Activated effector memory CD4-positive, alpha-beta T cell treated with anti-CD3 and anti-CD28 coated beads, Interleukin-2, amount 50 U/mL, for 16 hours (primary cell): ENCODE data around the gene TTLL10.

Experiments used
- DNase-seq: peaks from one replicate; pipeline ENCODE4 v3.0.0-alpha.2; 2020

Gene TTLL10

DNA sequence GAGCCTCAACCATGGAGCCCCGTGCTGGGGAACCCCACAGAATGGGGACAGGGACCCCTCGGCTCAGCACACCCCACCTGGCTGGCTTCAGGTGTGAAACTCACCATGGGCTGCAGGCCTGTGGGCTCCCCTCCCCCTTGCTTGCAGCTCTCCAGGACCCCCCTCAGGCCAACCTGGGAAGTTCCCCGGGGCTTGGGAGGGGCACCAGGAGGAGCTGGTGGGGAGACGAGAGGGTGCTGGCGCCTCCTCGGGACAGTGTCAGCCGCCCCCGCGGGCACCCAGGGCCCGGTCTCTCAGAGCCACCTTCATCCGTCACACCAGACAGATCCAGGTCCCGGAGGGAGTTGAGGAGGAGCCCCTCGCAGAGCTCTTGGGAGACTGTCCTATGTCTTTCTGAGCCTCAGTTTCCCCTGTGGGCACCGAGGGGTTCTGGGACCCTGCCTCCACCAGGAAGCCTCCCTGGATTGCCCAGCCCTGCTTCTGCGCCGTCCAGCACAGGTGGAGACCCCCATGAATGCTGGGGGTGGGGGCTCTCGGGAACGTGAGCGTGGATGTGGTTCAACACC, 33.4 kb downstream of the TTLL10 start:
- peak; percentile 76 for DNase-seq

DNA sequence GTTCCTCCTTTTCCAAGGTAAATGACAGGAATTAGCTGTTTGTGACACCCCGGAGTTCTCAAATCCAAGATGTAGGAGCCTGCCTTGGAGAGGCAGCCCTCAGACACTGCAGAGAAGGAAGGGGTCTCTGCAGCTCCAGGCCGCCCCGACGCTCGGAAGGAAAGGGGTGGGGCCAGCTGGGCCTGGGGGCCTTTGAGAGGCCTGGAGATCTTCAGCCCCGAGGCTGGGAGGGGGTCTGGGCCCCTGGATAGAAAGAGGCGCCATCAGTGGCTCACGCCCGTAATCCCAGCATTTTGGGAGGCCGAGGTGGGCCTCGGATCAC, 33.9 kb downstream of the TTLL10 start:
- DNase-seq: no peak

GRCh38 chr1:1208713-1209433, 35.2 kb downstream of the TTLL10 start:
- peak; percentile 86 for DNase-seq

GRCh38 chr1:1210726-1211540, 37.3 kb downstream of the TTLL10 start:
- peak; percentile 62 for DNase-seq

- peak; percentile 65 for DNase-seq
These were observed 38.1 kb downstream of the TTLL10 start for GRCh38 chr1:1211541-1212441.

- peak; percentile 84 for DNase-seq
These were observed 39.2 kb downstream of the TTLL10 start for GRCh38 chr1:1212780-1213344.

DNA sequence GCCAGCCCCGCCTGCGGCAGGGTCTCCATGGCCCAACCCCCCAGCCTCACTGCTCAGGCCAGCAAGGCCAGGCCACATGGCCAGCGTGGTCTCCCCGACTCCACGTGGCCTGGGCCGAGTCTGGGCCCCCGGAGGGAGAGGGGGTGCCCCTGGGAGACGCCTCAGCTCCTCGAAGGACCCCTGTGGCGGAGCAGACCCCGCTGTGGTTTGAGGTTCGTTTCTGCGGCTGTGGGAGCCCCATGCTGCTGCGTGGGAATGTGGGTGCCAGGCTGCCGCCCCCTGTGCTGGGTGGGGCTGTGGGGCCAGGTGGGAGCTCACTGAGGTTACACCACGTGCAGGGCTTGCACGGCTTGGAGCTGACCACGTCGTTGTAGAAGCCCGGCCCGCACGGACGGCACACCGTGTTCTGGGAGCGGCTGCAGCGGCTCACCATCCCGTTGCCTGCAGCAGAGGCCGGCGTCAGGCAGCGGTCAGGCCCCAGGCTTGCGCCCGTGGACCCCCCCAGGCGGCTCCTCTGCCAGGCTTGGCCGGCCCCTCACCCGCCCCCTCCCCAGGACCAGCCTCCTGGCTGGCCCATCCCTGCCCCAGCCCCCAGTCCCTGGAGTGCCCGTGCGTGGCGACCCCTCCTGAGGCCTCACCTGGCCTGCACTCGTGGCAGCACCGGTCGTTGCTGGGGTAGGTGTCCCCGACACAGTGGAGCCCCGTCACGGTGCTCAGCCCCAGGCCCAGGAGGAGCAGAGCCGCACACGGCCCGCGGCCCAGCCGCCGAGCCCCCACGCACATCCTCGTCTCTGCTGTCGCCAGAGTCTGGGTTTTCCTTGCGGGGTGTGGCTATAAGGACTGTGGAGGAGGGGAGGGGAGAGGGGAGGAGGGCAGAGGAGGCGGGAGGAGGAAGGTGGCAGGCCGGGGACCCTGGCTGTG, 39.9 kb downstream of the TTLL10 start, which contains the start of gene TNFRSF4:
TSS of gene TNFRSF4 (minus strand) at position 809 of the 921 bp plus-strand sequence. CDS start at position 783, 26 bp downstream.
- DNase-seq: peak; percentile 84

DNA sequence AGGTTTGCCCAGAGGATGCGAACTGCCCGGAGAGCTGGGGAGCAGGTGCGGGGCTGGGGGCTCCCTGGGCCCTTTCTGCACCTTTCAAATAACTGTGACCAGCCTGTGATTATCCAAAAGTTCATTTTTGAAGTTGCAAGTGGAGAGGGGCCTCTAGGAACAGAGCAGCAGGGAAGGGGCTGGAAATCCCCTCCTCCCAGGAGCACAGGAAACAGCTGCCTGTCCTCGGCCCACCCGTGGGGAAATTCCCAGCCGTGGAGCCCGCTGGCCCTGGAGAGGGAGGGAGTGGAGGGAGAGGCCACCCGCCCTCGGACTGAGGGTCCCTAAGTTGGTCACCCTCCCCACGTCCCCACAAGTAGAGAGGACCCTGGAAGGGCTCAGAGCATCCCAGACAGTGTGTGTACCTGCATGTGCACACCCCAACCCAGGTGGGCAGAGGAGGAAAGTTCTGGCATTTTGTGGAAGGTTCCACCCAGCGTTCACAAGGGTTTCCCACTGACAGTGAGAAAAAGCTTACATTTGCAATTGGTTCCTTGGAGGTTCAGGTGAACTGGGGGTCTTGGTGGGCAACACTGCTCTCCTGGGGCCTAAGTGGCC, 41.5 kb downstream of the TTLL10 start:
- peak; percentile 87 for DNase-seq

DNA sequence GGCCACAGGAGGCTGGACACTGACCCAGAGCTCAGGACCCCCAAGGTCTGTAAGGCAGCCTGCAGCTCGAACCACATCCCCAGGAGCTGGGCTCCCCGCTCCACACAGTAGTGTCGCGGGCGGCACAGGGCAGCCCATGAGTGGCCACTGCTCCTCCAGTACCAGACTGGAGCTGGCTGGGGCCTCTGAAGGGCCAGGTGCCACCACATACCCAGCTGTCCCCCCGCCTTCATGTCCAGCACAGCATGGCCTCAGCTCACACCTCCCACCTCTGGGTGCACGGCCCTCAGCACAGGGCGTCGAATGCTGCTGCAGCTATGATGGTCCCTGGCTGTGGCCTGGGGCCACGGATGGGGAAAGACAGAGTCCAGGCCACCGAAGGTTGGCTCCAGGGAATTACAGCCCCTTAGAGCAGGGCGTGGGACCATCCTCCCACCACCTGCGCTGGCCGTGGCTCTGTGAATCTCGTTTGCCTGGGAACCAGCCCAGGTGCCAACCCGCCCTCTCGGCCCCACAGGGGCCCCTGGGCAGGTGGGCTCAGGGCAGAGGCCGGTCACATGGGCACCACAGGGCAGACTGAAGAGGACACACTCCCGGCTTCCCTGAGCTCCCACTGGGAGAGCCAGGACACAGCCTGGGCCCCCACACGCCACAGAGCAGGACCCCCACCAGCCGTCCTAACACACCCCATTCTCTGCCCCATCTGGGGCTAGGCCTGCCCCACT, 42.4 kb downstream of the TTLL10 start:
- no peak for DNase-seq

- peak; percentile 90 for DNase-seq
These were observed 43.3 kb downstream of the TTLL10 start for GRCh38 chr1:1216770-1217620.

DNA sequence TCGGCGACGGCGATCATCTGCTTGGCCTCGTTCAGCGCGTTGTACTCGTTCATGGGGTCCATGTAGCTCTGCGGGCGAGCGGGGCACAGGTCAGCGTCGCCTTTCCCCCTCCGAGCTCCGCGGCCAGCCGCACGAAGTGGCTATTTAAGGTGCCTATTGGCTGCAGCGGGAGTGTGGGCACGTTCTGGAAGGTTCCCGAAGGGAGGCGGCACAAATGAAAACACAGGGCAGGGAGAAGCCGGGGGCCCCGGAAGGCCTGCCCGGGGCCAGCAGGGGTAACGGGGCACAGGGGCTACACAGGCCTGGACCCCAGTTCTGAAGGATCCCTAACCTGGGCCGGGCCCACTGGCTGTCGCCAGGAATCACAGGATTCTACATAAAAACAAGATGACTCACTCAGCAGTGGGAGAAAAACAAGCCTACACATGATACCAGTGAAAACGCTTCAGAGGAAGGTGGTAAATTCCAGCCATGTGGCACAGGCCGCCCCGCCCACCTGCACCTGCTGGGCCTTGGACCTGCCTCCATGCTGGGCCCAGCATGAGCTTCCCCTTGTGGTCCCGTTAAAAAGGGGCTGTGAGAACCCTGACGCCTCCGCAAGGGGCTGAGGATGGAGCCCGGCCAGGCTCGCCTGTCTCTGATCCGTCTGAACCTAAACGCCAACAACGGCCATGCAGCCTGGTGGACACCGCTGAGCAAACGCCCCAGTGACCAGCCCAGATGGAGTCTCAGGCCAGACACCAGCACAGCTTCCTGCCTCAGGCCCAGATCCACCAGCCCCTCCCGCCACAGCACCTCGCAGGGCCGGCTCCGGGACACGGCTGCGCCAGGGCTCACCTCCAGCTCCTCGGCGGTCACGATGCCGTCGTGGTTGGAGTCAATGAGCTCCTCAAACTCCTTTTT, 44.2 kb downstream of the TTLL10 start:
- DNase-seq: peak; percentile 88

- DNase-seq: no peak
These were observed 45.0 kb downstream of the TTLL10 start for GRCh38 chr1:1218524-1219200.

- peak; percentile 90 for DNase-seq
These were observed 45.7 kb downstream of the TTLL10 start for GRCh38 chr1:1219341-1219740.

DNA sequence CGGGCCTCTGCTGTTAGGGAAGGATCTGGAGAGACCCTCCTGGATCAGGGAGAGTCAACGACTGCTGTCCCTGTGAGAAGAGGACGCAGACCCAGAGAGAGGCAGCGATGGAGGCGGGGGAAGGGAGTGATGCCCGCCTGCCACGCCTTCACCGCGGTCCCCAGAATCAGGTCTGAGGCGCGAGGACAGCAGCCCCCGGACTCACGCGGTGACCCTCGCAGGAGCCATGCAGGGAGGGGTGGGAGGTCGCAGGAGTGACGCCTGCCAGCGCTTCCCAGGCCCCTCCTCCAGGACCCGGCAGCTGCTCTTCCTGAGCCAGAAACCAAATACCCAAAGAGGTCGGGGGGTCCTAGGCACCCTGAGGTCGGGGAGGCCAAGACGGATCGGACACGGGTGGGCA, 46.5 kb downstream of the TTLL10 start:
- no peak for DNase-seq

GRCh38 chr1:1221887-1222574, 48.4 kb downstream of the TTLL10 start:
- DNase-seq: no peak

DNA sequence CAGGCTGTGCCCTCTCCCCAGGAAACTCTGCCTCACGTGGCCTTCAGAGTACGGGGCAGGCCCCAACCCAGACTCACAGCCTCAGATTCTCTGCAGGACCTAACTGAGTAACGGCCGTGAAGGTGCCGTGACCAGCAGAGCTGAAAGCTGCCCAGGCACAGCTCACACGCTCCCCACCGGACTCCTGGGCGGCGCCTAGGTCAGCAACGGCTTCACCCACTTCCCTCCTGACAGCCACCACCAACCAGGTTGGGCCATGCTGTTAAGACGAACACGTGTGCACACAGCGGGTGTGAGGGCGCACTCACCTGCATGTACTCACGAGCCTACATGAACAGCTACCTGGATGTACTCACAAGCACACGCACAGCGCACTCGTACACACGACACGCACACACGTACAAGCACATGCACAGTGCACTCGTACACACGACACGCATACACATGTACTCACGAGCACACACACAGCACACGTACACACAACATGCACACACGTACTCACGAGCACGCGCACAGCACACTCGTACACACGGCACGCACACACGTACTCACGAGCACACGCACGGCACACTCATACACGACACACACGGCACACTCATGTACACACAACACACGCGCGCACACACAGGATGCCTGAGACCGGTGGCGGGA, 49.0 kb downstream of the TTLL10 start:
- DNase-seq: no peak
